GM21360 (cell line): ENCODE measurements around the gene GCA.

Experiments used
- ATAC-seq: cut with Tn5 transposase; IDR thresholded peaks from one replicate; pipeline ENCODE4 v1.9.1; 2021; ENCODE audit warnings: mild to moderate bottlenecking, moderate library complexity; ENCODE audit not compliant: unreplicated experiment

GCA gene, protein sequence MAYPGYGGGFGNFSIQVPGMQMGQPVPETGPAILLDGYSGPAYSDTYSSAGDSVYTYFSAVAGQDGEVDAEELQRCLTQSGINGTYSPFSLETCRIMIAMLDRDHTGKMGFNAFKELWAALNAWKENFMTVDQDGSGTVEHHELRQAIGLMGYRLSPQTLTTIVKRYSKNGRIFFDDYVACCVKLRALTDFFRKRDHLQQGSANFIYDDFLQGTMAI

GRCh38 chr2:162343824-162344616, at the start of gene GCA:
Gene GCA (plus strand): TSS chr2:162344132. CDS start chr2:162344249, 117 bp downstream.
- ATAC-seq: peak; percentile 98

GRCh38 chr2:162295009-162295408, 48.9 kb upstream of the GCA start:
- ATAC-seq: no peak

- ATAC-seq: peak; percentile 61
Measured at GRCh38 chr2:162297925-162298552, 45.9 kb upstream of the GCA start.

GRCh38 chr2:162298669-162299335, 45.1 kb upstream of the GCA start:
- no peak for ATAC-seq

GRCh38 chr2:162300266-162300665, 43.7 kb upstream of the GCA start:
- ATAC-seq: no peak

DNA sequence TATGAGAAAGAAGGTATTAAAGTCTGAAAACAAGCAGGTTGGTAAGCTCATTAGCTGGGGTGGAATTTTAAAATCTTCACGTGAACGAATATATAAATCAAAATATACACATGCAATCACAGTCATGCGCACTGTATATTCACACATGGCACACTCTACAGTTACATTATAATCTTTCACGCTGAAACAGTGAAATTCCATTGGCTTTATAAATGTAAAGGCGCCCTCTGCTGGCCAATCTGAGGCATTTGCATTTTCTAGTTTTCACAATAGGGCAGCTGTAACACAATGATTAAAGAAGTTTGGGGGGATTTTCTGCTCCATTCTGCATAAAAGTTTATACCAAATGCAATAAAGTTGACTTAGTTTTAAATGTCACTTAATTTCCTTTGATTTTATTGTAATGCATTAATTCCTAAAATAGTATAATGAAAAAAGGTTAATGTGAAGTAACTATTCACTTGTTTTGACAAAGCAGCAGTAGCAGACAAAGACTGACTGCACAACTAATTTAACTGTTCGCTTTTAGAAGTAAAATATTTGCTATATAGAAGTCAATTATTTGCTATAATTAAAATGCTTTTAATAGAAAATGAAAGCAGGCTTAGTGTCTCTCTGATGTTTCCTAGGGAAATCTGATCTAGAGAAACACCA, 42.7 kb upstream of the GCA start:
- ATAC-seq: peak; percentile 72

GRCh38 chr2:162301877-162302276, 42.1 kb upstream of the GCA start:
- ATAC-seq: no peak

GRCh38 chr2:162305901-162306300, 38.0 kb upstream of the GCA start:
- no peak for ATAC-seq

DNA sequence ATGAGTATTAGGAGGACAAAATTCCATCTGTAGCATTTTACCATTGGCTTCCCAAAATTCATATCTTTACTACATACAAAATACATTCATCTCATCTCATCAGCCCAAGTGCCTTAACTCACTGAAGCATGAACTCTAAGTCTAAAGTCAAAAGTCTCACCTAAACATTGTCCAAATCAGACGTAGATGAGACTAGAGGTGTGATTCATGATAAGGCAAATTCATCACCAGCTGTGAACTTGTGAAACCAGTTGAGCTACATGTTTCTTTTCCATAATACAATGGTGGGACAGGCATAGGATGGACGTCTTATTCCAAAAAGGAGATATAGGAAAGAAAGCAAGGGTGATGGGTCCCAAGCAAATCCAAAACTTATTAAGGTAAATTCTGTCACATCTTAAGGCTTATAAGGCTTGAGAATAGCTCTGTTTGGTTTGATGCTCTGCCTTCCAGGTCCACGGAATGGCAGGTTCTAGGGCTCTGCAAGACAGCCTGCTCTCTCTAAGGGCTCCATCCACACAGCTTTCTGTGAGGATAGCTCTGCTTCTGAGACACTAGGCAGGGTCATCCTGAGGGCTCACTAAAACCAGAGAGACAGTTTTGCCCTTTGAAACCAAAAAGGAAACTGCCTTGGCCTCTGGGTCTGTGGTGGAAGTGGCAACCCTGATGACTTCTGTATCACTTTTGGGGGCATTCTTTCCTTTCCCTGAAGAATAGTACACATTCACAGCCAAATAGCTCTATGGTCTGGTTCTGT, 35.0 kb upstream of the GCA start:
- ATAC-seq: no peak

DNA sequence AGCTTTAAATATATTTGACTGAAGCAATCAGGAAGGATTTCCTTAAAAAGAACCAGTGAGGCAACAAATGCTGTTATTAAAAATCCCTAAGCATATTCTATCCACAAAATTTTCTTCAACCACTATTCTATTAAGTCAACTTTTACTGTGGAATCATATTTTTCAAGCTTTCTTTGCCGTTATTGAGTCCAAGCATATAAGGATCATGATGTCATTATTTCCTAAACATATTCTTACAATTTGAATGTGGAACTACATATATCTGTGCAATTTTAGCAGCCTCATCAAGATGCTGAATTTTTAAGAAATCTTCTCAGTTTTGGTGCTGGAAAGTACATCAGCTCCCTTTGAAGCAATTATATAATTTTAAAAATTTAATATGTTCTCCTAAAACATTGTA, 31.1 kb upstream of the GCA start:
- ATAC-seq: no peak

DNA sequence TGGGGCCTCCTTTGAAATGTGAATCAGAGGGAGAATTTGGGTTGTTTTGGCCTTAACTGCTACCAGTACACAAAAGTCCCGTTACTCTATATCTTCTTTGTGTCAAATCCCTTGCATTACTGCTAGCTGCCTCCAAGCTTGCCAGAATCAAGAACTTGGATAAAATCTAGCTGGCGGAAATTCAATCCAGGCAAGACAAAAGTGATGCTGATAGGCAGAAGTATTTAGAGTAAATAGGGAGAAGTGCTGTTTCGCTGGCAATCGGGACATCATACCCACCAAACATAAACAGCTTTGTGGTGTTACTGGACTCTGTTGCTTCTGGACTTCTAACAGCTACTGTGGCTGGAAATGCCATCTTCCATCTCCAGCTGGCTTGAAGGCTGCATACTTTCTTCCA, 28.0 kb upstream of the GCA start:
- no peak for ATAC-seq

- no peak for ATAC-seq
Measured at GRCh38 chr2:162316590-162316989, 27.3 kb upstream of the GCA start.

DNA sequence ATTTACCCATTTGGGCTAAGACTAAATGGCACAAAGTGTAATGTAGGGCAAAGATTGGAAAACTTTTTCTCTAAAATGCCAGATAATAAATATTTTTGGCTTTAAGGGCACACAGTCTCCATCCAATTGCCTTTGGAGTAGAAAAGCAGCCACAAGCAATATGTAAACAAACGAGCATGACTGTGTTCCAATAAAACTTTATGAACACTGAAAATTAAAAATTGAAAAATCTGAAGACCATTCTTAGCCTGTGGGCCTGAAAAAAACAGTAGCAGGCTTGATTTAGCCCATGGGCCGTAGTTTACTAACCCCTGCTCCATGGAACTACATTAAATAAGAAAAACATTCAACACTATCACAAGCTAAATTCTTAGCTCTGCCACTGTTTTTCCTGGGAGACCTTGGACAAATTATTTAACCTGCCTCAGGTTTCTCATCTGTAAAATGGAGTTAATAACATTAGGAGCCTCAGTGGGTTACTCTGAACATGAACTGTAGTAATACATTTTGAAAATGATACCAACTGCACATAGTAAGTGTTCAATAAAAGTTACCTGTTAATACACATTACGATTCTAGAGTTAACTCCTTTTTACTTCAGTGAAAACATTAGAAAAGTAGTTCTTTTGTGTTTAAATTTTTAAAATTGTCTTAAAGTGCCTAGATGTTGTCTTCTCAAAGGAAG, 26.7 kb upstream of the GCA start:
- no peak for ATAC-seq

- ATAC-seq: peak; percentile 2
Measured at GRCh38 chr2:162317861-162318327, 26.0 kb upstream of the GCA start.

- ATAC-seq: peak; percentile 85
Measured at GRCh38 chr2:162318328-162319180, 25.4 kb upstream of the GCA start, which contains the start of gene IFIH1. Gene IFIH1 (minus strand): TSS chr2:162318684. CDS start chr2:162318307, 377 bp downstream.

DNA sequence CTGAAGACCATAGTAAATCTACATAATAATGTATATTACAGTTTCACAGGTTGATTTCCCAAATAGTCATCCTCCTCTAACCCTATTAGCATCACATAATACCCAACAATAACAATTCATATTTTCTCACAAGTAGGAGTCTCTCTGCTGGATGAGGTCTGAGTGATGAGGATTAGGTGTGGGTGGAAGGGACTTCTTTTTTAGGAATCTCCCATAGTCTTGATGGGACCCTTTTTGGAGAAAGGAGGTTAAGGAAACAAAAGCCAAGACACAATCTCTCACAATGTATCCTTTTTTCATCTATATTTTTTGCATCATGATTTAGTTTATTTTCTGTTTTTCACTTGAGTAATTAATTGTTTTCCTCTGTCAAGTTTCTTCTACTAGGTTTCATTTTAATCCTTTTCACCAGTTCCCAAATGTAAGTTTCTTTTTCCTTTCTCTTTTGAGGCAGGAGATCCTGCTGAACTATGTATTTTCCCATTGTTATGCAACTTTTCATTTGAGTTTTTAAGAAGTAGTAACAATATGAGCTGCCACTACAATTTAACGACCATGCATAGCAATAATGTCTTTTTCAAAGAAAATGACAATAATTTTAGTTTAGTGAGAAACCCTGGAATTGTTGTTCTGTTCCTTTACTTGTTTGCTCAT, 22.9 kb upstream of the GCA start:
- no peak for ATAC-seq

DNA sequence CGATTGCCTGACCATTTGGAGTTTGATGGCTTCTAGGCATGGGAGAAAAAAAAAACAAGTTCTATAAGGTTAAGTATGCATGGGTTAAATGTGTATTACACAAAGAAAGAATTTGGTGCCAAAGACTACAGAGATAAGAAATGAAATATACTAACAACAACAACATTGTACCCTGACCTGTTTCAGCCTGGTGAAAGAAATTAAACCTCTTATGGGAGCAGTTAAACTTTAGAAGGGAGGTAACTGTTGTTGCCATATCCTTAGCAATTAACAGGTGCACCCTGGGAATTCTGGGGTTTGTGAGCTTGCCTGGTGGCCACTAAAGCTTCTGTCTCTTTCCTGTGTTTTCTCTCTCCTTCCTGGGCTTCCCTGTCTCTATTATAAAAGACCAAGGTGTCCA, 19.0 kb upstream of the GCA start:
- no peak for ATAC-seq
